SK-N-MC (cell line): ENCODE results near the gene IRAK1.
"Not testable (repeated sequence)": the region's sequence is repeated elsewhere in the genome, so short reads cannot be mapped to it uniquely, and the experiment has no call there.

Source experiments
- DNase-seq: peaks from one replicate; pipeline ENCODE4 v3.0.0-alpha.2; 2011; ENCODE audit warnings: low read depth, low spot score
- H3K27ac ChIP-seq: fragments of 200-600 bp; sonication (generic); 2 replicates; pipeline ENCODE4 v1.5.1; 2016; ENCODE audit warnings: mixed run types
- H3K36me3 ChIP-seq: fragments of 200-600 bp; sonication (generic); 2 replicates; pipeline ENCODE4 v1.6.1; 2017; ENCODE audit warnings: antibody characterized with exemption, low read length, mixed read lengths; ENCODE audit not compliant: insufficient read depth
- H3K4me3 ChIP-seq: fragments of 200-600 bp; sonication (generic); 2 replicates; pipeline ENCODE4 v1.5.1; 2016
- H3K9ac ChIP-seq: fragments of 200-600 bp; sonication (generic); 2 replicates; pipeline ENCODE4 v1.8.0; 2017; ENCODE audit warnings: mixed run types, mixed read lengths; ENCODE audit not compliant: insufficient read length
- H3K9me3 ChIP-seq: fragments of 200-600 bp; sonication (generic); 2 replicates; pipeline ENCODE4 v1.6.1; 2017; ENCODE audit warnings: low read depth, mild to moderate bottlenecking, antibody characterized with exemption, low read length, moderate library complexity, mixed read lengths
- EZH2 ChIP-seq: fragments of 200-600 bp; sonication (generic); IDR thresholded peaks from one replicate; pipeline ENCODE4 v1.6.1; 2017; ENCODE audit warnings: antibody characterized with exemption
- FOXP2 ChIP-seq: optimal IDR thresholded peaks from 2 replicates; pipeline ENCODE3; 2011; ENCODE audit warnings: mild to moderate bottlenecking, moderate library complexity; ENCODE audit not compliant: insufficient read depth; ENCODE audit errors: extremely low read length, control extremely low read depth
- POLR2AphosphoS5 ChIP-seq: IDR thresholded peaks from 2 replicates; pipeline ENCODE4 v1.6.1; 2012; ENCODE audit warnings: mild to moderate bottlenecking, low read depth, low read length, borderline replicate concordance

IRAK1 gene

GRCh38 chrX:154006947-154007346 lies 12.8 kb downstream of the IRAK1 start:
- Histone ChIP-seq H3K9ac (no peak overlapping the region), H3K27ac (no peak overlapping the region), H3K9me3 (no peaks in the 10 kb centered on the region), H3K36me3 (no peaks in the 10 kb centered on the region), H3K4me3 (no peak overlapping the region)
- DNase-seq, result no peak
- TF ChIP-seq POLR2AphosphoS5 (no peak), FOXP2 (no peak), EZH2 (no peak)

GRCh38 chrX:154004315-154004714 lies 15.4 kb downstream of the IRAK1 start:
- no peak for DNase-seq
- no peak overlapping the region for H3K9ac ChIP-seq
- no peak for TF ChIP-seq EZH2
- TF ChIP-seq POLR2AphosphoS5, result no peak
- TF ChIP-seq FOXP2, result no peak
- H3K4me3 ChIP-seq, result no peak overlapping the region
- H3K9me3 ChIP-seq, result no peaks in the 10 kb centered on the region
- H3K27ac ChIP-seq, result no peak overlapping the region
- H3K36me3 ChIP-seq, result no peaks in the 10 kb centered on the region

GRCh38 chrX:154002215-154002719 lies 17.4 kb downstream of the IRAK1 start:
- Histone ChIP-seq H3K4me3 (no peak overlapping the region), H3K36me3 (no peaks in the 10 kb centered on the region), H3K9ac (no peak overlapping the region), H3K27ac (peak overlapping the region; percentile 74), H3K9me3 (no peaks in the 10 kb centered on the region)
- TF ChIP-seq FOXP2 (no peak), POLR2AphosphoS5 (no peak)
- DNase-seq, result no peak

- H3K27ac ChIP-seq, result no peak overlapping the region
- no peak for DNase-seq
- no peak for TF ChIP-seq FOXP2
- TF ChIP-seq EZH2, result no peak
- TF ChIP-seq POLR2AphosphoS5, result no peak
These were observed 19.7 kb downstream of the IRAK1 start for GRCh38 chrX:154000051-154000450.

GRCh38 chrX:153999359-154000037 lies 20.2 kb downstream of the IRAK1 start:
- no peak for DNase-seq
- no peak overlapping the region for H3K27ac ChIP-seq

More at GRCh38 chrX:154000051-154000450, 19.7 kb downstream of the IRAK1 start:
- Histone ChIP-seq H3K4me3 (no peak overlapping the region), H3K36me3 (no peaks in the 10 kb centered on the region), H3K9ac (no peak overlapping the region), H3K9me3 (no peaks in the 10 kb centered on the region)

GRCh38 chrX:153995504-153995903 lies 24.2 kb downstream of the IRAK1 start:
- H3K9me3 ChIP-seq, result no peaks in the 10 kb centered on the region
- no peak overlapping the region for H3K9ac ChIP-seq
- no peak overlapping the region for H3K27ac ChIP-seq
- no peak for TF ChIP-seq POLR2AphosphoS5
- TF ChIP-seq EZH2, result no peak
- no peak for TF ChIP-seq FOXP2
- H3K4me3 ChIP-seq, result no peak overlapping the region
- H3K36me3 ChIP-seq, result no peaks in the 10 kb centered on the region
- no peak for DNase-seq

More at GRCh38 chrX:153999359-154000037, 20.2 kb downstream of the IRAK1 start:
- Histone ChIP-seq H3K36me3 (no peaks in the 10 kb centered on the region), H3K4me3 (no peak overlapping the region), H3K9ac (no peak overlapping the region), H3K9me3 (no peaks in the 10 kb centered on the region)
- no peak for TF ChIP-seq FOXP2

- H3K9me3 ChIP-seq, DNase-seq, H3K36me3 ChIP-seq, H3K27ac ChIP-seq, H3K9ac ChIP-seq, H3K4me3 ChIP-seq: not testable (repeated sequence)
These were observed 25.3 kb downstream of the IRAK1 start for GRCh38 chrX:153994398-153994797.

GRCh38 chrX:153993978-153994377 lies 25.7 kb downstream of the IRAK1 start:
- Histone ChIP-seq H3K36me3 (no peaks in the 10 kb centered on the region), H3K4me3 (no peak overlapping the region), H3K27ac (no peak overlapping the region), H3K9me3 (no peaks in the 10 kb centered on the region), H3K9ac (no peak overlapping the region)
- no peak for DNase-seq
- no peak for TF ChIP-seq EZH2
- TF ChIP-seq POLR2AphosphoS5, result no peak
- no peak for TF ChIP-seq FOXP2

GRCh38 chrX:153993079-153993478 lies 26.6 kb downstream of the IRAK1 start:
- no peak for DNase-seq

More at GRCh38 chrX:153993079-153993478, 26.6 kb downstream of the IRAK1 start:
- no peak overlapping the region for H3K9ac ChIP-seq
- no peak for TF ChIP-seq FOXP2
- TF ChIP-seq POLR2AphosphoS5, result no peak
- TF ChIP-seq EZH2, result no peak
- H3K4me3 ChIP-seq, result no peak overlapping the region
- H3K36me3 ChIP-seq, result no peaks in the 10 kb centered on the region
- H3K9me3 ChIP-seq, result no peaks in the 10 kb centered on the region
- no peak overlapping the region for H3K27ac ChIP-seq
